IPS DF 4.7 (cell line): Measurements from ENCODE around the gene LINC01488.

Experiments used
- DNase-seq: peaks from one replicate; pipeline ENCODE4 v3.0.0-alpha.2; 2013; ENCODE audit warnings: low spot score; ENCODE audit errors: extremely low read depth

Gene LINC01488

DNA sequence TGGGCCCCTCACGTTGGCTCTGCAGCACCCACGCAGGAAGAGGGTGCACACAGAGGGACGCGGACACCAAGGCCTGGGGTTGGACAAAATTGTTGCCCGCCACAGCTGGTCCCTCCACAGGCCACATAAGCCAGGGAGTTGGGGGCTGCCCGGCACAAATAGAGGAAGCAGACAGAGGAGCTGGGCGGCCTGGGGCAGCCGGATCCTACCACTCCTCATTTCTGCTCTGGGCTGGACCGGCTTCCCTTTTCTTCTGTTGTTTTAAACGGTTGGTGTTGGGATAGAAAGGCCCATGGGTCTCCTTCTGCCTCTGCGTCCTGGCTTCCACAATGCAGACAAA, 36.4 kb upstream of the LINC01488 start:
- DNase-seq, result no peak

DNA sequence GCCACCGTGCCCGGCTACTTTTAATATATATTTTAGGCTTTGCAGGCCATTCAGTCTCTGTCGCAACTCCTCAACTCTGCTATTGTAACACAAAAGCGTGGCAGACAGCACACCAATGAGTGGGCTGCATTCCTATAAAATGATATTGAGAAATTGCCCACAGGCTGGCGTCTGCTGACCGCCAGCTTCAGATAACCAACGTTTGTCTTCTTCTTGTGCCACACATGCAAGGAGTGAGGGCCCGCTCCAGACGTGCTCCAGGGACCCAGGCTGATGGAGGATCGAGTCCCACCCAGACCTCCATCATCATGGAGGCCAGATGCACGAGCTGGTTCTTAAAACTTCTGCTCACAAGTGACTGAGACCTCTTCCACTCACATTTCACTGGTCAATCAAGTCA, 35.4 kb upstream of the LINC01488 start:
- DNase-seq, result no peak

DNA sequence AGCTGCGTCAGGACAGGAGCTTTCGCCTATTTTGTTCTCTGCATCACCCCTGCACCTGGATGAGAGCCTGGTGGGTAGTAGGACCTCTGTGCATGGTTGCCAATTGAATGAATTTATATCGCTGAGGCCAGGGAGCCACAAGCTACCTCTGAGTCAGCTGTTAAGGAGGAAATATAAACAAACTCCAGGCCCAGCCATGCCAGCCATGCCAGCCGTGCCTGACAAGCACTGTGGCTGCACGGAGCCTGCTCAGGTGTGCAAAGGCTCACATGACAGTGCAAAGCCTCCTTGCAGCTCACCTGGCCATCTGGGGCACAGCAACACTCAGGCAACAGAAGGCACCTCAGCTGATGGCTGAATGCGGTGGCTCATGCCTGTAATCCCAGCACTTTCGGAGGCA, 33.7 kb upstream of the LINC01488 start:
- no peak for DNase-seq

DNA sequence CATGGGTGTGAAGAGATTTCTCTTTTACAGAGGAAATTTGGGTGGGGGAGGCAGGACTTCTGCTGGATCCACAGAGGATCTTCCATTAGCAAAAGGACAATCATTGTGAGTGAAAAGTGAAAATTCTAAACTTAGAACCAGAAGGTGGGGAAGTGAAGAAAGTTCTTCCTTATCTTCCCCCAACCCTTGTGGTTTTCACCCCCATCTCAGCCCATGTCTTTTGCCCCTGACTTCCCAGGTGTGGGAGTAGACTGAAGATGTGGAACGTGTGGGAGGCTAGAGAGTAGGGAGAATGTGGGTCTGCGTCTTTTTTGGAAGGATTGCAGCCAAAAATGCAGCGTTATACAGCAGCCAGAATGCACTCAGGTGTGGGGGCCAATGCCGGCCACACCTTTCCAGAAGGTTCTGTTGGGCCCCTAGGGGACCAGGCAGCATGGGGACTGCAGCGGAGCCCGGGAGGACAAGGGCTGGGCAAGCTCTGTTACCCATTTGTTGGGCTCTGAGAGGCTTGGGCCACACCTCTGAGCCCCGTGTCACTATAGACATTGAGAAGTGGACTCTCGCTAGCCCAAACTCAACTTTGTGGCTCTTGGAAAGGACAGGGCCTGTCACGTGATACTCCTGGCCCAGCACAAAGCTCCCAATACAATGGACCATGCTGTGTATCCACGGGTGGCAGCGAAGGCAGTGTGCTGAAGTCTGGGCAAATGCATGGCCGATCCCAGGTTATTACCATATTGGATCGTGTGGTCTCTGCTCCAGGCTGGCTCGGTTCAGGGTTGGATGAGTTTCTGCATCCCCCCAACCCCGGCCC, 32.8 kb upstream of the LINC01488 start:
- no peak for DNase-seq

DNA sequence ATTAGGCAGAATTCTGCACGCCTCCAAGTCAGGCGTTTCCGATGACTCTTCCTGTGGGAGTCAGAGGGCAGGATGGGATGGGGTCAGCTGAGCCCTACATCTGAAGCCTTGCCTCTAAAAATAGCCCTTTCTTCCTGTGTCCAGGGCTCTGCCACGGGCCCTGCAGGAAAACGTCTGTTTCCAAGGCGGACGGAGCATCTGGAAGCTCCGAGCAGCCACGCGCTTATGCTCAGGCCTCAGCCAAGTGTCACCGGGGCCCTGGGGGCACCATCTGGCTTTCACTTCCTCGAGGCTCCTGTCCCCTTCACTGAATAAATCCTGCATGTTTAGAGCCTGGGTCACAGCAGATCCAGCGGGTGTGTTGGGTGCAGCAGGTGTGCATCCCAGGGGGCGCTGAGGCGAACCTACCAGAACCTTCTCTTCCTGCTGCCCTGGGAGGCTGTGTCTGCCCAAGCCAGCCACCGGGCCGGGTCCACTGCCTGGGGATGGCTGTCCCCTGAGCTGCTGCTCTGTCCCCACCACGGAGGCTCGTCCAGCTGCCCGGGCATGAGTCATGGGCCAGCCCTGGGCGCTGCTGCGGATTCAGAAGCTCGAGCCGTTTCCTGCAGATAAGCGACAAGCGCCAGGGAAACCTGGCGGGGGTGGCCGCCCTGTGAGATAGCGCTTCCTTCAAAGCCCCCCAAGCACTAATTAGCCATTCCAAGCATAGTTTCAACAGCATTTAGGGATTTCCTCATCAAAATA, 32.0 kb upstream of the LINC01488 start:
- no peak for DNase-seq

DNA sequence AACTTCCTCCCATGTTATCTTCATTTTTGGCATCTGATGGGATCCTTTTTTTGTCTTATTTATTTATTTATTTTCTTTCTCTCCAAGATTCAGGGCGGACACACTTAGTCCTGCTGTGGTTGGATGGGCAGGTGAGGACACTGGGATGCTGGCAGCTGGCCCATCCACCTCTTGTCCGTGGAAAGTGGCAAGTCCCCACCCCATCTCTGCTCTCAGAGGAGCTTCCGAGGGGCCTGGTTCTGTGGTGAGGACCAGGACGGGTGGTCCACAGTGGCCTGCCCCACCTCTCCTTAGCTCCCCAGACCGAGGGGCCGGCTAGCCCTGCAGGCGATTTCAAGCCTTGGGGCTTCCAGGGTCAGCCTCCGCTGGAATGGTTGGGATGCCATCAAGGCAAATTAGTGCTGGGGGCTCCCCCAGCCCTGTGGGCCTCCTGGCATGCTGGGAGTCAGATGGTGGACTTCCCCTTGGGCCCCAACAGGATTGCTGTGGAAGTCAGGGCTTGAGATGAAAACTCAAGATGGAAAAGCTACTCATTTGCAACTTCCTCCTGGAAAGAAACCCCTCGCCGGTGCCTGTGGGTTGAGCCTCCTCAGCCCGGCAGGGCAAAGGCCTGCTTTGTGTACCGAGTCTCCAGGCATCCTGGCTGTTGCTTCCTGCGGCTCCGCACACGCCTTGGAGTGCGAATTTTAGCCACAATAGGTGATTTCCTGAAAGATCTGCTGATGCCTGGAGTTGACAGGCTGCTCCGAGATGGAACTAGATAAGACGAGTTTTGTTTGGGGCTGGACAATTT, 31.2 kb upstream of the LINC01488 start:
- DNase-seq, result no peak

DNA sequence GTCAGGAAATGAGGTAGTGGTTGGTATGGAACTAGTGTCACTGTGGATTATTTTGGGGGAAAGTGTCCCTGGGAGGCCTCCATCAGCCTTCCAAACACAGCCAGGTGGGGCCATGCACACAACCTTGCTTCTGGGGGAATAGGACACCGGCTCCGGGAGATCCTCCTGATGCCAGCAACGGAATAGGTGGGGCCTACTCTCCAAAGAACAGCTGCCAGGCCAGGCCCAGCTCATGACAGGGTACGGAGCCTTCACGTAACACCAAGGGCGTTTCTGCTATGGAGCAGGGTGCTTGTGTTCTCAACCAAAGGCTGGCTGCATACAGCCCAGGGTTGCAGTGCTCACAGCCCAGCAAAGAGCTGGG, 30.6 kb upstream of the LINC01488 start:
- DNase-seq, result no peak

DNA sequence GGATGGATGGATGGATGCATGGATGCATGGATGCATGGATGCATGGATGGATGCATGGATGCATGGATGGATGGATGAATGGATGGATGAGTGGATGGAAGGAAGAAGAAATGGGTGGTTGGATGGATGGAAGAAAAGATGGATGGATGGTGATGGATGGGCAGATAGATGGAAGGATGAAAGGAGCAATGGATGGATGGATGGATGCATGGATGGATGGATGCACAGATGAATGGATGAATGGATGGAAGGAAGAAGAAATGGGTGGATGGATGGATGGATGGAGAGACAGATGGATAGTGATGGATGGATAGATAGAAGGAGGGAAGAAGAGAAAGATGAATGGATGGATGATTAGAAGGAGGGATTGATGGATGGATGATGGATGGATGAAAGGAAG, 30.2 kb upstream of the LINC01488 start:
- no peak for DNase-seq

DNA sequence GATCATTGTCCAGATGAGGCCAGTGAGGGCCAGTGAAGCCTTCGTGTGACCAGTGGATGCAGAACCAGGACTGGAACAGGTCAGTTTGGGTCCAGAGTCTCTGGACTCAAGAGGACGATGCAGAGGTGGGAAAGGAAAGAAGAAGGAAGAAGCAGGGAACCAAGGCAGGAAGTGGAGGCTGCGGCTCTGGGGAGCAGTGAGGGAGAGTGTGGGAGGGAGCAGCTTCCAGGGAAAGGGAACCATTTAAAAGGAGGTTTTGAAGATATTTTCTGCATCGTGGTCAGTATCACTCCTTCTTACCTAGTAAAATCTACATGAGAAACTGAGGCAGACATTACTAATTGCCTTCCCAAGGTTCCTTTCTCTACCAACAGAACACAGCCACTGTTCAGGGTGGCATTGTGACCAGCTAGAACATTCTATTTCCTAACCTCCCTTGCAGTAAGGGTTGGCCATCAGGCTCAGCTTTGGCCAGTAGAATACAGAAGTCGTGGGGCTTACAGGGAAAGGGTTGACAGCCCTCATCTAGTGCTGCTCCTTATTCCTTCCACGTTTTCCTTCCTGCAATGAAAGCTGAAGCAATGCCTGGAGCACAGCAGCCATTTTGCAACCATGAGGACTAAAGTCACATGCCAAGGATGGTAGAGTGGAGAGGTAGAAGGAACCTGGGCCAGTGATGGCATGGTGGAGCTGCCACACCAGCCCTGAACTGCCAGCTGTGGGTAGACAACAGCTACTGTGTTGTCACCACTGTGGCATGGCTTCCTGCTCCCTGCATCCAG, 29.1 kb upstream of the LINC01488 start:
- DNase-seq, result no peak

DNA sequence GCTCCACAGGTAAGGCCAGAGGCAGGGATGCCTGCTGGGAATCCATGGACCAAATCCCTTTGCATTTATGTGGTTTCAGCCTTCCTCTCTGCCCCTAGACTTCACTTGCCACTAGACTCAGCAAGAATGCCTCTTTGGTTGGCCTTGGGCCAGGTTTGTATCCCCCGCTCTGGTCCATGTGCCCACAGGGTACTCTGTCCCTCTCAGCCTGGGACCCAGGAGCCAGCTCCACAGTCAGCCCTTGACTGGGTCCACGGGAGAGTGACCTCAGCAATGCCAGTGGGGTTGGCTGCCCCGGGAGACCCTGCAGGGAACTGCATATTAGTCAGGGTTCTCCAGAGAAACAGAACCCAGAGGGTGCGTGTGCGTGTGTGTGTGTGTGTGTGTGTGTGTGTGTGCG, 28.3 kb upstream of the LINC01488 start:
- no peak for DNase-seq

DNA sequence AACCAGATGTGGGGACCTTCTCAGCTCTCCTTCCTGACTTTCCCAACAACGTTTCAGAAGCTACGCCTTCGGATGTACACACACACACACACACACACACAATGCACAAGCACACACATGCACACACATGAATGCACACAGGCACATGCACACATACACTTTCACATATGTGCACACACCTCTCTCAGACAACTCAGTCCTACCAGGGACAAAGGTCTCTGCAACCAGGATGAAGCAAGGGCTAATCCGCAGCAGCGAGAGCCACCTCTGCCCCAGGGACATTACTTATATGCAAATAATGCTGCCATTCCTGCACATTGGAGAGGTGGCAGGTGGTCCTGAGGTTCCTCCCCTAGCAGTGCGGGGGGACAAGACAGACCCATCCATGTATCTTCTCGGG, 27.4 kb upstream of the LINC01488 start:
- DNase-seq, result no peak

DNA sequence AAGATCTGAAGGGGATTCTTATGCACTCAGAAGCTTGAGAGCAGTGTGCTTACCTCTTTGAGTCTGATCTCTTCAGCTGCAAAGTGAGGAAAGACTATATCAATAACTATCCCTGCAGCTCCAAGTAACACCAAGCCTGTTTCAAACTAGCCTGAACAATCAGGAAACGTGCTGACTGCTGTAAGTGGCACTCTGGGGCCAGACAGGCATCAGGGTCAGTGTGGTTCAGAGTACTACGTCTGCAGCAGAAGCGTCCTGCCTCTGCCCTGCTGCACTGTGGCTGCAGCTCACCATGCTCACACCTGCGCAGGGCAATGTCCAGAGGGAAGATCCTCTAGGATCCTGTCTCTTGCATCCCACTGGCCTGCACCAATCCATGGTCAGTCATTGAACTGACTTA, 25.5 kb upstream of the LINC01488 start:
- DNase-seq, result no peak

DNA sequence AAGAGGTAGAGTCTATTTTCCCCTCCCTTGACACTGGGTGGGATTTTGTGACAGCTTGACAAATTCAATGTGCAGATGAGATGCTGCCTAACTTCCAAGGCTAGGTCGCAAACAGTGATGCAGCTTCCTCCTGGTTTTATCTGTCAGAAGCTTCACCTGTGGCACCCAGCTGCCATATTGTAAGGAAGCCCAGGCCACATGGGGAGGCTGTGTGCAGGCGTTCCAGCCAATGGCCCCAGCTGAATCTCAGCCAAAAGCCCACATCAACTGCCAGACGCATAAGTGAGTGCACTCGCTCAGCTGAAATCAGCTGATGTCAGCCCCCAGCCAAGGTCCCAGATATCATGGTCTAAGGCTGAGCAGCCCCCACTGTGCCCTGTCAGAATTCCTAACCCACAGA, 24.8 kb upstream of the LINC01488 start:
- DNase-seq, result no peak

DNA sequence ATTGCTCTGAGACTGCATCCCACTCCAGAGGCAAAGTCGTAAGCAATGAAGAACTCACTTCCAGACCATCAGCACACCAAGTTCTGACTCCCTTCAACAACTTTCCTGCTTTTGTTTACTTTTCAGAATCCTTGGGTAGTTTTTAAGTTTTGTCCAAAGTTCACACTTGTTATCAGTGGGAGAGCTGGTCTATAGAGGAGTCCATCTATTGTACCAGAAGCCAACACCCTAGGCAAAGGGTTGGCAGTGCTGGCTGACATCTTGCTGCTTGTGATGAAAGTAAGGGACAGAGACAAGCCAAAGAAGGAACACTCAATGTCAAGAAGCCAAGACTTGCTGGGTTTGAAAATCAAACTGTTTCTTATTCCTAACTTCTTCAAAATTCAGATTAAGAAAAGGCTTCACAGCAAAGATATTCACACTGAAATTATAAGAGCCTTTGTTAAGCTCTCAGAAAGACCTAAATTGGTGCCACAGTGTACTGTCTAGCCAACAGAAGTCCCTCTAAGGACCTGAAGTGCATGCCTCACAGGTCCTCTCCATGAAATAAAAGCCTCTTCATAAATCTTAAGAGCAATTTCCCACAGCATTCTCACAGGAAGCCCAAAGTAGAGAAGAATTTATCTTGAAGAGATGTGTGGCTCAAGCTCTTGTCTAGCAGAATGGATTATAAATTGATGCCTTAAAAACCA, 21.5 kb upstream of the LINC01488 start:
- DNase-seq, result no peak

DNA sequence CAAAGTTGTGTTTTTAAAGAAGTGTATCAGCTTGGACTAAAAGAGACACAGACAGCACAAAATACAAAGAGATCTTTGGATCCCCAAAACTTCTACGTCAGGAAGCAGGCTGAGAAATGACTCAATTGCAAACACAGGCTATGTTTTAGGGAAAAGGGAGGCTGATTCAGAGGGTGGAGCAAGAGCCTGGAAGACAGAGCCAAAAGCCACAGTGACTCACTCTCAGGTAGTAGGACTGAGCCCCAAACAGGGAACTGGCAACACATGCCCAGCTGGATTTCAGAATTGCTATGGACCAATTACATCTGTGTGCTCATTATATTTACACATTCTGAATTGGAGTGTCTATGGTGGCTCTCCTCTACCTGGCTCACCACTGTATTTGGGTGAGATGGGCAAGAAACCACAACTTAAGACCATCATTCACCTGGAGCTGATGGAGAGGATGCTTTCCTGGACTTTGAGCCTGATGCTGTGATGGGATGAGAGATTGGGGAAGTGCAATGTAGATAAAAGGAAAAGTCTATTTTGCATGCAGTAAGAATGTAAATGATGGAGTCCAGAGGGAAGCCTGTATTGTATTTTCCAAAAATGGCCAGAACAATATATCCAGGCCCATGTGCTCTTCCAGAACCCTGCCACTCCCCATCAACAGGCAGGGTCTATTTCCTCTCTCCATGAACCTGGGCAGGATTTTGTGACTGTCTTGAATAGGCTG, 20.8 kb upstream of the LINC01488 start:
- DNase-seq, result no peak

DNA sequence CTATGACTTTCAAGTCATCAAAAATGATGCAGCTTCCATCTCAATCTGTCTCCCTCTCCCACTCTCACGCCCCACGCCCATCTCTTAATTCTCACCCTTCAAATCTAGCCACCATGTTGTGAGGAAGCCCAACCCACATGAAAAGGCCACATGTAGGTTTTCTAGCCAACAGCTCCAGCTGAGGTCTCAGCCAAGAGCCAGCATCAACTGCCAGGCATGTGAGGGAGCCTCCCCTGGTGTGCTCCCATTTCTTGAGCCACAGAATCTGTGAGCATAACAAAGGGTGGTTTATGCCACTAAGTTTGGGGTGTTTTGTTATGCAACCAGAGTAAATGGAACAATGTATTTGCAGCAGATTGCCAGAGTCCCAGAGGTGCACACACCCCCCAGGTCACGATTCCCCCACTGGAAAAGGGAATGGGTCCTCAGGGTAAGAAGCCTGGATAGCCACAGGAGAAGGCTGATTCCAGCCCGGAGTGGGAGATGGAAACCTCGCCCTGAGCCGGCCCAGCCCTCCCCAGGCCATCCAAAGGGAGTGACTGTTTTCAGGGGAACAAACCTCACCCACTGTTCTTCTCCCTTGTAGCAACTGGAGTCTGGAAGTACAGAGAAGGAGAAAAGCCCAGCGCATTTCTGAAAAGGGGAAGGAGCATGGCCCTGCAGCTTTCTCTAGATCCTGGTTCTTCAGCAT, 20.0 kb upstream of the LINC01488 start:
- no peak for DNase-seq

DNA sequence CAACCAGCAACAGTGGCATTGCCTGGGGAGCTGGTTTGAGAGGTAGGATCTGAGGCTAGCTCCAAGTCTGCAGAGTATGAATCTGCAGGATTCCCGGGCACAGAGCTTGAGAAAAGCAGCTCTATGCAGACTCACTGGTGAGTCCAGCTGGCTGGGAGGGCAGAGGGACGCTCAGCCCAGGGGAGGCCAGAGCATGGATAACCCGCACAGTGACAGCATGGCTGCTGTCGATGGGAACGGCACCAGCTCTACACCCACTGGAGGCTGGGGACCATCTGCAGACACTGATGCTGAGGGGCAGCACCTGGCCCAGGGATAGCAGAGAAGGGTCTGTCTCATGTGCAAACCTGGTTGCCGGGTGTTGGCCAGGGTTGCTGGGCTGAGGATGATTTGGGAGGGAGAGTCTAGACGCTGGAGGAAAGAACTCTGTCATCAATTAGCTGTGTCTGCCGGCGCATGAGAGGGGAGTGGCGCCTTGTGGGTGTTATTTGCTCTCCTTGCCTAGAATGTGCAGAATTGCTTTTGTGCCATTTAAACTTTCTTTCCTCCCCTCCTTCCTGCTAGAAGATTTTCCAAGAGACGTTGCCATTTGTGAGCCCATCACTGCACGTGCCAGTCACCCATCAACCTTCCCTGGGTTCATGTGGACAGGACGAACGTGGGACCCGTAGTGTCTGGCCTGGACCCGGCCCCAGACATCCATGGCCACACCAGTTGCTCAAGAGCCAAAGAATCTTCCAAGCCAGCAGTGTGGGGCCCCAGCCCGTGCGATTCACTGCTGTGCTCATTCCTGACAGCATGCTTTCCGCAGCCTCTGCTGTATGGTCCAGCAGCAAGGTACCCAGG, 19.1 kb upstream of the LINC01488 start:
- DNase-seq, result no peak

DNA sequence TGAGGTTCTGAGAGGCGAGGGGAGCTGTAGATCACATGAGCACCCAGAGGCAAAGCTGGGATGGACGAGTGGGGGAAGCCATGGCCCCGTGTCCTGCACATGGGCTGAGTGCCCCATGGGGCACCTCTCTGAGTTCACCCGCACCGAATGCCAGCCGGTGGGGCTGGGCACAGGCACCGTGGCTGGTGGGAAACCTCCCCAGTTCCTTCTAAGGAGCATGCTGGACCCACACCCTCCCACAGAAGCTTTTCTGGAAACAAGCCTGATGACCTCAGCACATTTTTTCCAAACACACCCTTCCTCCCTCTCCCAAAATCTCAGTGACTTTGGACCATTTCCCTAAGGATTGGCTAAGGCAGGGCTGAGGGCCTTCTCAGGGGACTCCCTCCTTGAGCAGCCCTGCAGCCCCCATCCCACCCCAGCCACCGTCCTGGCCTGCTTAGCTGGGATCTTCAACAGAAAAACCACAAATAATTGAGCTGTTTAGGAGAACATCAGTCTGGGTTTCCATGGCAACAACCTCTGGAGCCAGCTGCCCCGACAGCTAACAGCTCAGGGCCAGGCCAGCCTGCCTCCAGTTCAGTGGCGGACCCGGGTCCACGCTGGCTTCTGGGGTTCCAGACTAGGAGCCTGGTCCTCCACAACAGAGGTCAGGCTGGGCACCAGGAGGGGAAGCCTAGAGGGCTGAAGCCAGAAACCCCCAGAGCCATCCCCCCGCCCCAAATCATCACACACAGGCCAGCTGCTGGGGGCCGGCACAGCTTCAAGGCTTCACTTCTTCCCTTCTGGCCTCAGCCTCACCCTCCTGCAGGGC, 18.1 kb upstream of the LINC01488 start:
- no peak for DNase-seq
